Ascending aorta (tissue), 2 donors: Measurements from ENCODE around the gene SND1. TPM values are rescaled to one million over a fixed set of nuclear protein-coding genes. Genes with fewer than 3 reads are reported as not detected.

Experiments used
- DNase-seq, 2 donors: peaks; one replicate each; pipeline ENCODE4 v3.0.0-alpha.2; 2019; ENCODE audit warnings: low spot score in 2 of 2
- H3K27ac ChIP-seq, 2 donors: fragments of 200-600 bp; sonication (generic); one replicate each; pipeline ENCODE4 v1.5.1; 2016 to 2017; ENCODE audit warnings: mild to moderate bottlenecking in 1 of 2
- H3K27me3 ChIP-seq: fragments of 200-600 bp; sonication (generic); one replicate; pipeline ENCODE4 v1.5.1; 2017
- H3K36me3 ChIP-seq, 2 donors: fragments of 200-600 bp; sonication (generic); one replicate each; pipeline ENCODE4 v1.5.1; 2016
- H3K4me1 ChIP-seq, 2 donors: fragments of 200-600 bp; sonication (generic); one replicate each; pipeline ENCODE4 v1.5.1; 2016 to 2017; ENCODE audit warnings: mild to moderate bottlenecking in 1 of 2
- H3K4me3 ChIP-seq, 2 donors: fragments of 200-600 bp; sonication (generic); one replicate each; pipeline ENCODE4 v1.5.1; 2016 to 2017; ENCODE audit warnings: mild to moderate bottlenecking in 1 of 2
- H3K9me3 ChIP-seq, 2 donors: fragments of 200-600 bp; sonication (generic); one replicate each; pipeline ENCODE4 v1.5.1; 2016
- CTCF ChIP-seq, 3 experiments: fragments of 200-600 bp in 2 of 3; fragments of 450-650 bp in 1 of 3; sonication (generic) in 2 of 3; IDR thresholded peaks; one replicate each; pipeline ENCODE4 v1.5.1; 2016 to 2019; ENCODE audit warnings: antibody characterized with exemption in 3 of 3, mild to moderate bottlenecking in 1 of 3, moderate library complexity in 1 of 3
- intact Hi-C: fragments of 100-400 bp; cut with DNase I; formaldehyde crosslinking; loops from one replicate; pipeline ENCODE4 v1.15.1; 2023
- total RNA-seq: library from RNA; depleted of rRNA; stranded (reverse); fragments of >200 nt; gene quantifications from one replicate; pipeline ENCODE4 v1.1.0, GENCODE V29; 2016

Gene SND1
- total RNA-seq, 1 donor from 2014 or later, result 93.8 TPM

- no peak for TF ChIP-seq CTCF (IDR thresholded peaks at IDR 0.05)
- Histone ChIP-seq H3K36me3 (peaks cover 0 to 13% of the 10 kb centered on the region in 2 donors), H3K9me3 (no peaks in the 10 kb centered on the region), H3K4me1 (peaks cover 3% of the 10 kb centered on the region in 2 donors), H3K27ac (no peak overlapping the region), H3K27me3 (no peaks in the 10 kb centered on the region), H3K4me3 (no peak overlapping the region)
- intact Hi-C loops, result no loop called here
- DNase-seq, result no peak
Observed at GRCh38 chr7:127891144-127891543, 239.2 kb downstream of the SND1 start.

- peaks cover 0 to 3% of the 10 kb centered on the region in 2 donors for H3K4me1 ChIP-seq
- no peaks in the 10 kb centered on the region for H3K27me3 ChIP-seq
- peaks cover 0 to 13% of the 10 kb centered on the region in 2 donors for H3K36me3 ChIP-seq
- TF ChIP-seq CTCF (IDR thresholded peaks at IDR 0.05), result no peak
- no peak for DNase-seq
- H3K9me3 ChIP-seq, result no peaks in the 10 kb centered on the region
- H3K4me3 ChIP-seq, result no peak overlapping the region
- no peak overlapping the region for H3K27ac ChIP-seq
- intact Hi-C loops, result no loop called here
Observed at GRCh38 chr7:127891854-127892438, 240.0 kb downstream of the SND1 start.

GRCh38 chr7:127892488-127893314, 240.7 kb downstream of the SND1 start:
- Histone ChIP-seq H3K4me3 (no peak overlapping the region), H3K4me1 (peaks cover 0 to 3% of the 10 kb centered on the region in 2 donors), H3K36me3 (peaks cover 0 to 13% of the 10 kb centered on the region in 2 donors), H3K27me3 (no peaks in the 10 kb centered on the region), H3K9me3 (no peaks in the 10 kb centered on the region), H3K27ac (no peak overlapping the region)
- DNase-seq, result no peak
- intact Hi-C loops, result no loop called here
- TF ChIP-seq CTCF (IDR thresholded peaks at IDR 0.05), result no peak

GRCh38 chr7:127893547-127893946, 241.6 kb downstream of the SND1 start:
- DNase-seq, result no peak
- H3K9me3 ChIP-seq, result no peaks in the 10 kb centered on the region
- no peak overlapping the region for H3K4me3 ChIP-seq
- H3K27me3 ChIP-seq, result no peaks in the 10 kb centered on the region
- intact Hi-C loops, result no loop called here
- no peak for TF ChIP-seq CTCF (IDR thresholded peaks at IDR 0.05)
- peaks cover 0 to 4% of the 10 kb centered on the region in 2 donors for H3K36me3 ChIP-seq
- peaks cover 0 to 3% of the 10 kb centered on the region in 2 donors for H3K4me1 ChIP-seq
- H3K27ac ChIP-seq, result no peak overlapping the region

DNA sequence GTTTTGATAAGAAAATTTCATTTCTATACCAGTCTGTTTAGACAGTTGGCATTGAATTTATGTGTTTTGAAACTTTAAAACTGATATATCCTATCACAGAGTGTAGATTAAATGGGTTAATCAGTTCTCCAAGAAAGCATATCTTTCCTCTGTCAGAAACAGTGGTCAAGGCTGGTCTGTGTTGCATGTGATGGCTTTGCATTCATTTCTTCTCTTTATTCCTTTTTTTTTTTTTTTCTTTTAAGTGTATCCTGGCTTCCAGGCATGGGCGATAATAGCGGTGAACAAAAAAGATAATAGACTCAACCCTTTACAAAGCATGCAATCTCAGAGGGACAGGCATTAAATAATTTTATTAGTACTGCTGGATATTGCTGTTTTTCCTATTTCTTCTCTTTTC, 242.6 kb downstream of the SND1 start:
- no peaks in the 10 kb centered on the region for H3K27me3 ChIP-seq
- no peak for DNase-seq
- no peak overlapping the region for H3K27ac ChIP-seq
- H3K36me3 ChIP-seq, result no peaks in the 10 kb centered on the region
- no peaks in the 10 kb centered on the region for H3K9me3 ChIP-seq
- intact Hi-C loops, result no loop called here
- no peak for TF ChIP-seq CTCF (IDR thresholded peaks at IDR 0.05)
- peaks cover 0 to 3% of the 10 kb centered on the region in 2 donors for H3K4me1 ChIP-seq
- H3K4me3 ChIP-seq, result no peak overlapping the region
